ENCODE measurements around the gene CDK17. TPM values are rescaled to one million over a fixed set of nuclear protein-coding genes. Genes with fewer than 3 reads are reported as not detected.

CDK17 gene
- total and polyA plus RNA-seq, 2 donors (not counting 1 experiment from before 2014, with no cell fraction given): 15.6 to 87.8 TPM

- Histone ChIP-seq H3K79me2 (ENCODE audit: control insufficient read depth, insufficient read depth, low read length) (no peaks in the 10 kb centered on the region), H3K4me1 (ENCODE audit: control insufficient read depth in 2 of 2, insufficient read depth in 2 of 2, low read length in 2 of 2) (no peaks in the 10 kb centered on the region), H4K20me1 (ENCODE audit: control insufficient read depth, insufficient read depth, low read length, poor library complexity, severe bottlenecking) (no peaks in the 10 kb centered on the region), H3K4me2 (replicated peaks; ENCODE audit: low read depth, low read length, poor library complexity, severe bottlenecking) (no peak overlapping the region), H3K4me3 (ENCODE audit: control extremely low read depth in 1 of 5, extremely low read depth in 1 of 5, insufficient read depth in 1 of 5, low read depth in 2 of 5, low read length in 4 of 5) (no peak overlapping the region), H3K36me3 (replicated peaks in 1 of 2; ENCODE audit: control extremely low read depth in 1 of 2, control insufficient read depth in 1 of 2, extremely low read depth in 1 of 2, insufficient read depth in 2 of 2, low read length in 1 of 2) (no peaks in the 10 kb centered on the region), H3K9me3 (ENCODE audit: control extremely low read depth in 1 of 3, control insufficient read depth in 2 of 3, insufficient read depth in 1 of 3, low read length in 2 of 3) (no peaks in the 10 kb centered on the region), H3K27me3 (replicated peaks in 1 of 4; ENCODE audit: control extremely low read depth in 1 of 4, control insufficient read depth in 3 of 4, insufficient read depth in 4 of 4, low read length in 3 of 4) (no peaks in the 10 kb centered on the region), H2AFZ (ENCODE audit: insufficient read depth, low read depth, low read length, poor library complexity, severe bottlenecking) (no peak overlapping the region), H3K9ac (ENCODE audit: low read length) (no peak overlapping the region), H3K27ac (ENCODE audit: low read length in 2 of 2) (no peak overlapping the region)
- ChIA-PET CTCF (no interaction called here), POLR2A (no interaction called here)
- 81% methylated on average over 6 of the region's 6 CpGs for WGBS (ENCODE audit: insufficient coverage)
- DNase-seq (no peak), ATAC-seq (ENCODE audit: low read depth) (no peak)
- no peaks in the 10 kb centered on the region for H3K4me1 Mint-ChIP-seq
- H3K9me3 Mint-ChIP-seq (ENCODE audit: insufficient read depth): no peaks in the 10 kb centered on the region
- H3K27ac Mint-ChIP-seq: no peak overlapping the region
- H3K27me3 Mint-ChIP-seq: no peaks in the 10 kb centered on the region
- H3K4me3 Mint-ChIP-seq: no peak overlapping the region
- TF ChIP-seq EZH2 (IDR thresholded peaks at IDR 0.05; ENCODE audit: borderline replicate concordance, insufficient read depth, low read depth, low read length, poor library complexity, severe bottlenecking) (no peak), CTCF (IDR thresholded peaks at IDR 0.05) (no peak)
- intact Hi-C loops (cut with micrococcal nuclease): no loop called here
Observed at GRCh38 chr12:96427269-96427729, 27.1 kb upstream of the CDK17 start.

- no peaks in the 10 kb centered on the region for H3K27me3 Mint-ChIP-seq
- H3K27ac Mint-ChIP-seq: no peak overlapping the region
- ChIA-PET CTCF (no interaction called here), POLR2A (no interaction called here)
- no peak overlapping the region for H3K4me3 Mint-ChIP-seq
- TF ChIP-seq EZH2 (IDR thresholded peaks at IDR 0.05; ENCODE audit: borderline replicate concordance, insufficient read depth, low read depth, low read length, poor library complexity, severe bottlenecking): no peak
- no peak for TF ChIP-seq CTCF (IDR thresholded peaks at IDR 0.05)
- Histone ChIP-seq H3K79me2 (ENCODE audit: control insufficient read depth, insufficient read depth, low read length) (no peaks in the 10 kb centered on the region), H3K4me1 (ENCODE audit: control insufficient read depth in 2 of 2, insufficient read depth in 2 of 2, low read length in 2 of 2) (peaks cover 0 to 5% of the 10 kb centered on the region in 2 donors), H3K9me3 (ENCODE audit: control extremely low read depth in 1 of 3, control insufficient read depth in 2 of 3, insufficient read depth in 1 of 3, low read length in 2 of 3) (no peaks in the 10 kb centered on the region), H4K20me1 (ENCODE audit: control insufficient read depth, insufficient read depth, low read length, poor library complexity, severe bottlenecking) (no peaks in the 10 kb centered on the region), H3K4me3 (ENCODE audit: control extremely low read depth in 1 of 5, extremely low read depth in 1 of 5, insufficient read depth in 1 of 5, low read depth in 2 of 5, low read length in 4 of 5) (no peak overlapping the region), H3K36me3 (replicated peaks in 1 of 2; ENCODE audit: control extremely low read depth in 1 of 2, control insufficient read depth in 1 of 2, extremely low read depth in 1 of 2, insufficient read depth in 2 of 2, low read length in 1 of 2) (no peaks in the 10 kb centered on the region), H2AFZ (ENCODE audit: insufficient read depth, low read depth, low read length, poor library complexity, severe bottlenecking) (no peak overlapping the region), H3K27ac (ENCODE audit: low read length in 2 of 2) (no peak overlapping the region), H3K27me3 (replicated peaks in 1 of 4; ENCODE audit: control extremely low read depth in 1 of 4, control insufficient read depth in 3 of 4, insufficient read depth in 4 of 4, low read length in 3 of 4) (no peaks in the 10 kb centered on the region), H3K9ac (ENCODE audit: low read length) (no peak overlapping the region), H3K4me2 (replicated peaks; ENCODE audit: low read depth, low read length, poor library complexity, severe bottlenecking) (no peak overlapping the region)
- no peaks in the 10 kb centered on the region for H3K9me3 Mint-ChIP-seq (ENCODE audit: insufficient read depth)
- intact Hi-C loops (cut with micrococcal nuclease): no loop called here
- H3K4me1 Mint-ChIP-seq: peaks cover 3% of the 10 kb centered on the region
- no peak for DNase-seq
- WGBS (ENCODE audit: insufficient coverage): 90% methylated on average over 2 of the region's 3 CpGs
- ATAC-seq (ENCODE audit: low read depth): no peak
Observed at GRCh38 chr12:96425951-96426350, 25.7 kb upstream of the CDK17 start.

All from B cell (primary cell).